SK-N-SH (cell line): ENCODE measurements around the gene TMEFF1. TPM values are rescaled to one million over a fixed set of nuclear protein-coding genes. Genes with fewer than 3 reads are reported as not detected.

Source experiments
- CTCF ChIA-PET: fragments of 300-600, 350-600 bp; formaldehyde crosslinking; extraction: SDS; loops from one replicate; lab custom pipeline; 2021; lab: Yijun Ruan, JAX
- POLR2A ChIA-PET: fragments of 350-600 bp; sonication (Branson Sonifier 250); formaldehyde crosslinking; extraction: SDS; loops from one replicate; lab custom pipeline; 2020; ENCODE audit warnings: antibody characterized with exemption, inconsistent platforms; lab: Yijun Ruan, JAX
- DNase-seq: peaks from one replicate; pipeline ENCODE4 v3.0.0; 2012
- H2AFZ ChIP-seq: fragments of 200-600 bp; sonication (generic); 2 replicates; pipeline ENCODE4 v1.8.1; 2016; ENCODE audit warnings: antibody characterized with exemption, mild to moderate bottlenecking, low read depth
- H3F3A ChIP-seq: fragments of 200-600 bp; sonication (generic); replicated peaks from 2 replicates; pipeline ENCODE3; 2016; ENCODE audit warnings: antibody characterized with exemption, mild to moderate bottlenecking; ENCODE audit not compliant: insufficient read depth
- H3K27ac ChIP-seq, 2 experiments: fragments of 200-500 bp in 1 of 2; fragments of 200-600 bp in 1 of 2; sonication (Bioruptor generic) in 1 of 2; sonication (generic), shearing (Covaris generic) in 1 of 2; 2 replicates each; pipeline versions ENCODE4 v1.5.1 to v1.6.1; 2014 to 2016; ENCODE audit warnings: low read depth in 2 of 2, inconsistent platforms in 1 of 2, low read length in 1 of 2, mild to moderate bottlenecking in 1 of 2, mixed read lengths in 1 of 2
- H3K27me3 ChIP-seq: fragments of 200-600 bp; sonication (generic), shearing (Covaris generic); 2 replicates; pipeline ENCODE4 v1.6.1; 2016; ENCODE audit warnings: mixed run types; ENCODE audit not compliant: insufficient read depth
- H3K36me3 ChIP-seq, 2 experiments: fragments of 200-500 bp in 1 of 2; fragments of 200-600 bp in 1 of 2; sonication (Bioruptor generic) in 1 of 2; sonication (generic) in 1 of 2; replicated peaks in 1 of 2; 2 replicates each; pipeline versions ENCODE3 to v1.5.1; 2014 to 2016; ENCODE audit warnings: low read length in 1 of 2, mild to moderate bottlenecking in 1 of 2; ENCODE audit not compliant: insufficient read depth in 2 of 2, control insufficient read depth in 1 of 2
- H3K4me1 ChIP-seq, 2 experiments: fragments of 200-500 bp in 1 of 2; fragments of 200-600 bp in 1 of 2; sonication (Bioruptor generic) in 1 of 2; sonication (generic), shearing (Covaris generic) in 1 of 2; 2 replicates each; pipeline versions ENCODE4 v1.5.1 to v1.6.1; 2014 to 2016; ENCODE audit warnings: low read depth in 1 of 2, low read length in 1 of 2, mixed run types in 1 of 2; ENCODE audit not compliant: insufficient read depth in 2 of 2, control insufficient read depth in 1 of 2
- H3K4me2 ChIP-seq: fragments of 200-600 bp; sonication (generic), shearing (Covaris generic); 2 replicates; pipeline ENCODE4 v1.6.1; 2017; ENCODE audit warnings: mixed run types
- H3K4me3 ChIP-seq, 2 experiments: fragments of 200-500 bp in 1 of 2; fragments of 200-600 bp in 1 of 2; sonication (Bioruptor generic) in 1 of 2; sonication (generic), shearing (Covaris generic) in 1 of 2; 2 replicates each; pipeline versions ENCODE4 v1.5.1 to v1.8.1; 2014 to 2016; ENCODE audit warnings: low read depth in 2 of 2, inconsistent platforms in 1 of 2, low read length in 1 of 2, mild to moderate bottlenecking in 1 of 2, mixed read lengths in 1 of 2, moderate library complexity in 1 of 2
- H3K79me2 ChIP-seq: fragments of 200-600 bp; sonication (generic); 2 replicates; pipeline ENCODE4 v1.8.1; 2017; ENCODE audit warnings: mild to moderate bottlenecking; ENCODE audit not compliant: insufficient read depth
- H3K9ac ChIP-seq: fragments of 200-600 bp; sonication (generic); 2 replicates; pipeline ENCODE4 v1.6.1; 2017; ENCODE audit warnings: mixed run types
- H3K9me2 ChIP-seq: fragments of 200-600 bp; sonication (generic); 2 replicates; pipeline ENCODE4 v1.6.1; 2017; ENCODE audit warnings: mixed run types
- H3K9me3 ChIP-seq: fragments of 200-600 bp; sonication (generic); 2 replicates; pipeline ENCODE4 v1.6.1; 2017; ENCODE audit warnings: mixed run types, mild to moderate bottlenecking, moderate library complexity
- H4K20me1 ChIP-seq: fragments of 200-600 bp; sonication (generic); 2 replicates; pipeline ENCODE4 v1.6.1; 2017; ENCODE audit warnings: mild to moderate bottlenecking, mixed run types; ENCODE audit not compliant: insufficient read depth
- ELF1 ChIP-seq: IDR thresholded peaks from 2 replicates; pipeline ENCODE4 v1.4.0; 2012
- EP300 ChIP-seq, 2 experiments: IDR thresholded peaks; 2 replicates each; pipeline versions ENCODE4 v1.4.0 to v1.6.1; 2012; ENCODE audit warnings: borderline replicate concordance in 1 of 2, low read depth in 1 of 2, low read length in 1 of 2
- FOSL2 ChIP-seq: IDR thresholded peaks from 2 replicates; pipeline ENCODE4 v1.4.0; 2012; ENCODE audit warnings: low read depth, mild to moderate bottlenecking, moderate library complexity, borderline replicate concordance
- GABPA ChIP-seq: IDR thresholded peaks from 2 replicates; pipeline ENCODE4 v1.4.0; 2012; ENCODE audit warnings: low read depth, mild to moderate bottlenecking
- JUND ChIP-seq: IDR thresholded peaks from 2 replicates; pipeline ENCODE4 v1.4.0; 2012
- MXI1 ChIP-seq: IDR thresholded peaks from 2 replicates; pipeline ENCODE4 v1.6.1; 2012; ENCODE audit warnings: mild to moderate bottlenecking, low read depth, low read length, improper control_type of control experiment
- NFIC ChIP-seq: IDR thresholded peaks from 2 replicates; pipeline ENCODE4 v1.4.0; 2012; ENCODE audit warnings: borderline replicate concordance
- RXRA ChIP-seq: IDR thresholded peaks from 2 replicates; pipeline ENCODE4 v1.4.0; 2012; ENCODE audit warnings: low read depth, mild to moderate bottlenecking, borderline replicate concordance
- SIN3A ChIP-seq: IDR thresholded peaks from 2 replicates; pipeline ENCODE4 v1.6.1; 2012; ENCODE audit warnings: low read depth, mild to moderate bottlenecking, low read length, moderate library complexity, borderline replicate concordance
- TCF12 ChIP-seq: IDR thresholded peaks from 2 replicates; pipeline ENCODE4 v1.4.0; 2012
- YY1 ChIP-seq: IDR thresholded peaks from 2 replicates; pipeline ENCODE4 v1.4.0; 2012; ENCODE audit warnings: low read depth, mild to moderate bottlenecking
- ZBTB33 ChIP-seq: IDR thresholded peaks from 2 replicates; pipeline ENCODE4 v1.4.0; 2012; ENCODE audit warnings: low read depth, borderline replicate concordance
- WGBS: methylation state at CpG from one replicate; pipeline ENCODE4 v1.1.6; 2017; ENCODE audit warnings: low lambda C conversion rate; 5-methylcytosine and 5-hydroxymethylcytosine counted together
- polyA plus RNA-seq, 3 experiments: library from polyadenylated mRNA; depleted of rRNA; stranded (reverse); fragments of >200 nt; gene quantifications; 2 replicates each; pipeline ENCODE4 v1.2.3, GENCODE V29; 2012
- TF ChIP-seq, protein P1 (sequence below): IDR thresholded peaks from 2 replicates; pipeline ENCODE4; 2012
- TF ChIP-seq, protein P2 (sequence below): IDR thresholded peaks from 2 replicates; pipeline ENCODE4 v1.4.0; 2012; ENCODE audit warnings: low read depth, borderline replicate concordance
- TF ChIP-seq, protein P3 (sequence below): fragments of 150-350 bp; IDR thresholded peaks from 2 replicates; pipeline ENCODE4 v1.6.1; 2017; ENCODE audit warnings: antibody characterized with exemption, low read length, low read depth, borderline replicate concordance

The TMEFF1 gene
- polyA plus RNA-seq, 1 of the 3 experiments (the other 2 are of a cell fraction) = 2.5 TPM

DNA sequence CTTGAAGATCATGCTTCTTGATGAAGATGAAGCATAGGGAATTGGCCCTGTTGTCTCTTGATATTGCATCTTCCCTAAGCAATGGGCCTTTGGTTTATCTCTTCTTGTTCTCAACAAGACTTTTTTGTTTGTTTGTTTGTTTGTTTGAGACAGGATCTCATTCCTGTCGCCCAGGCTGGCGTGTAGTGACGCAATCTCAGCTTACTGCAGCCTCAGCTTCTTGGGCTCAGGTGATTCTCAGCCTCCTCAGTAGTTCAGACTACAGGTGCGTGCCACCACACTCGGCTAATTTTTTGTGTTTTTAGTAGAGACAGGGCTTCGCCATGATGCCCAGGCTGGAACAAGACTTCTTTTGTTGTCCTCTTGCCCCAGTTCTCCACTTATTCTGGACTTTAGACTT lies 5.2 kb downstream of the TMEFF1 start:
- H3K4me3 ChIP-seq = no peak overlapping the region
- POLR2A ChIA-PET = no interaction called here
- no peak overlapping the region for H2AFZ ChIP-seq
- H3K27me3 ChIP-seq = no peaks in the 10 kb centered on the region
- H3K79me2 ChIP-seq = peaks cover 50% of the 10 kb centered on the region
- no peaks in the 10 kb centered on the region for H4K20me1 ChIP-seq
- no peaks in the 10 kb centered on the region for H3K9me2 ChIP-seq
- H3K9ac ChIP-seq = no peak overlapping the region
- H3K9me3 ChIP-seq = no peaks in the 10 kb centered on the region
- CTCF ChIA-PET = interaction anchor here (0.8 kb wide), 1 partner anchor 28 kb away, joined by 3 read pairs; no protein-coding TSS in a partner anchor
- TF ChIP-seq NFIC (no peak), ELF1 (no peak), YY1 (no peak), GABPA (no peak), SIN3A (no peak), ZBTB33 (no peak), FOSL2 (no peak), TCF12 (no peak), RXRA (no peak), MXI1 (no peak), EP300 (IDR thresholded peaks at IDR 0.05; ENCODE audit: borderline replicate concordance in 1 of 2, low read depth in 1 of 2, low read length in 1 of 2) (no peak), JUND (no peak)
- TF ChIP-seq, protein P1, sequence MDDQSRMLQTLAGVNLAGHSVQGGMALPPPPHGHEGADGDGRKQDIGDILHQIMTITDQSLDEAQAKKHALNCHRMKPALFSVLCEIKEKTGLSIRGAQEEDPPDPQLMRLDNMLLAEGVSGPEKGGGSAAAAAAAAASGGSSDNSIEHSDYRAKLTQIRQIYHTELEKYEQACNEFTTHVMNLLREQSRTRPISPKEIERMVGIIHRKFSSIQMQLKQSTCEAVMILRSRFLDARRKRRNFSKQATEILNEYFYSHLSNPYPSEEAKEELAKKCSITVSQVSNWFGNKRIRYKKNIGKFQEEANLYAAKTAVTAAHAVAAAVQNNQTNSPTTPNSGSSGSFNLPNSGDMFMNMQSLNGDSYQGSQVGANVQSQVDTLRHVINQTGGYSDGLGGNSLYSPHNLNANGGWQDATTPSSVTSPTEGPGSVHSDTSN = no peak
- TF ChIP-seq, protein P2, sequence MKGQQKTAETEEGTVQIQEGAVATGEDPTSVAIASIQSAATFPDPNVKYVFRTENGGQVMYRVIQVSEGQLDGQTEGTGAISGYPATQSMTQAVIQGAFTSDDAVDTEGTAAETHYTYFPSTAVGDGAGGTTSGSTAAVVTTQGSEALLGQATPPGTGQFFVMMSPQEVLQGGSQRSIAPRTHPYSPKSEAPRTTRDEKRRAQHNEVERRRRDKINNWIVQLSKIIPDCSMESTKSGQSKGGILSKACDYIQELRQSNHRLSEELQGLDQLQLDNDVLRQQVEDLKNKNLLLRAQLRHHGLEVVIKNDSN = no peak
- TF ChIP-seq, protein P3, sequence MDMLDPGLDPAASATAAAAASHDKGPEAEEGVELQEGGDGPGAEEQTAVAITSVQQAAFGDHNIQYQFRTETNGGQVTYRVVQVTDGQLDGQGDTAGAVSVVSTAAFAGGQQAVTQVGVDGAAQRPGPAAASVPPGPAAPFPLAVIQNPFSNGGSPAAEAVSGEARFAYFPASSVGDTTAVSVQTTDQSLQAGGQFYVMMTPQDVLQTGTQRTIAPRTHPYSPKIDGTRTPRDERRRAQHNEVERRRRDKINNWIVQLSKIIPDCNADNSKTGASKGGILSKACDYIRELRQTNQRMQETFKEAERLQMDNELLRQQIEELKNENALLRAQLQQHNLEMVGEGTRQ = no peak
- no peak for DNase-seq
- H3K36me3 ChIP-seq = peaks cover 0 to 4% of the 10 kb centered on the region in 2 experiments
- no peak overlapping the region for H3K4me2 ChIP-seq
- WGBS = 96% methylated on average over 6 of the region's 6 CpGs
- peaks cover 0 to 8% of the 10 kb centered on the region in 2 experiments; a peak in 2 of 4 replicates for H3K4me1 ChIP-seq
- no peak overlapping the region for H3K27ac ChIP-seq
- H3F3A ChIP-seq = no peaks in the 10 kb centered on the region
